Measurements from ENCODE around the gene EPHA2. TPM values are rescaled to one million over a fixed set of nuclear protein-coding genes. Genes with fewer than 3 reads are reported as not detected.

EPHA2 gene
- polyA plus RNA-seq, 2 of the 4 experiments (the other 2 are of a cell fraction): 59.3 to 93.2 TPM

- no peak for ATAC-seq
- peak; percentile 92 for TF ChIP-seq ZFP36 (IDR thresholded peaks at IDR 0.05; ENCODE audit: borderline replicate concordance, partially characterized antibody)
- TF ChIP-seq USF2 (IDR thresholded peaks at IDR 0.05): no peak
- POLR2A ChIA-PET: no interaction called here
- Histone ChIP-seq H3K9me3 (no peaks in the 10 kb centered on the region), H3K27ac (peak overlapping the region; percentile 93 to 95), H3K4me2 (peak overlapping the region; percentile 81), H3K4me1 (peaks cover 48% of the 10 kb centered on the region), H3K4me3 (no peak overlapping the region)
- CTCF ChIA-PET: interaction anchor here (1.0 to 14.7 kb wide), 13 partner anchors 10 to 116 kb away, joined by 3 to 318 read pairs (median 5); partner anchors contain the start of genes CPLANE2, EPHA2 and FAM131C
- WGBS (ENCODE audit: missing lambda C conversion rate): 69% methylated on average over 8 of the region's 9 CpGs
- DNase-seq (ENCODE audit: low read depth in 1 of 2, low spot score in 1 of 2): no peak
- FAIRE-seq: no peak
Observed at GRCh38 chr1:16189921-16190621, 34.2 kb upstream of the EPHA2 start.

DNA sequence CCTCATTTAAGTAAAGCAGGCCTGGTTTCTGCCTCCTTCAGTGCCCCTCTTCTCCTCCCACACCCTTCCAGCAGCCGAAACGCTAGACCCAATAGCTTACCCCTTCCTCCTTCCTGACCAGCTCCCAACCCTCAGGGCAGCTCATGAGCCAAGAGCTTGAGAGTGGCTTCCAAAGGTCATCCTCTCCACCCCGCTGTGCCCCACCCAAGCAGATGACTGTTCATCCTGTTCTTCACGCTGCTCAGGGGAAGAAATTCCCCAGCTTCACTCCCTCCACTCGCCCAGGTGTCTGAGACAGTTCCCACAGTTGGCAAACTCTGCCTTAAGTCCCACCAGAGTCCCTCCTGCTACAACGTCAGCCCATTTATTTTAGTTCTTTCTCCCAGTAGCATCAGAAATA lies 33.1 kb upstream of the EPHA2 start:
- ChIA-PET POLR2A (interaction anchor here (0.6 to 1.4 kb wide), 3 partner anchors 18 to 110 kb away, joined by 3 to 7 read pairs (median 7); no protein-coding TSS in a partner anchor), CTCF (interaction anchor here (1.0 to 14.7 kb wide), 17 partner anchors 11 to 158 kb away, joined by 3 to 318 read pairs (median 5); partner anchors contain the start of genes EPHA2 and FAM131C)
- Histone ChIP-seq H3K9me3 (no peaks in the 10 kb centered on the region), H3K4me2 (peak overlapping the region; percentile 81), H3K4me3 (no peak overlapping the region), H3K27ac (peak overlapping the region; percentile 93 to 95), H3K4me1 (peaks cover 59% of the 10 kb centered on the region)
- 3% methylated on average over 6 of the region's 6 CpGs for WGBS (ENCODE audit: missing lambda C conversion rate)
- FAIRE-seq (peak; percentile 43), DNase-seq (ENCODE audit: low read depth in 1 of 2, low spot score in 1 of 2) (peak in 1 of 2 experiments; percentile 89), ATAC-seq (peak; percentile 71 to 78)
- TF ChIP-seq, protein P1, sequence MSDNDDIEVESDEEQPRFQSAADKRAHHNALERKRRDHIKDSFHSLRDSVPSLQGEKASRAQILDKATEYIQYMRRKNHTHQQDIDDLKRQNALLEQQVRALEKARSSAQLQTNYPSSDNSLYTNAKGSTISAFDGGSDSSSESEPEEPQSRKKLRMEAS (IDR thresholded peaks at IDR 0.05): peak; percentile 46; the same call in 1 of the 2 replicates
- TF ChIP-seq USF2 (IDR thresholded peaks at IDR 0.05) (no peak), GATA3 (IDR thresholded peaks at IDR 0.05; ENCODE audit: borderline replicate concordance) (peak; percentile 21; the same call in 1 of the 2 replicates), JUN (IDR thresholded peaks at IDR 0.05) (0 out of 5 replicates have a peak, but pooled peaks of 1 of the 2 experiments have one; percentile 19), CTCF (IDR thresholded peaks at IDR 0.05) (no peak)

- Histone ChIP-seq H3K9me3 (no peaks in the 10 kb centered on the region), H3K4me3 (no peak overlapping the region), H3K4me1 (peaks cover 70% of the 10 kb centered on the region), H3K4me2 (peak overlapping the region; percentile 81), H3K27ac (peak overlapping the region; percentile 93 to 95)
- peak; percentile 61 to 81 for ATAC-seq
- POLR2A ChIA-PET: interaction anchor here (0.6 to 1.4 kb wide), 2 partner anchors 109 to 344 kb away, joined by 4 to 7 read pairs; no protein-coding TSS in a partner anchor
- 8% methylated on average over 15 of the region's 15 CpGs for WGBS (ENCODE audit: missing lambda C conversion rate)
- no peak for FAIRE-seq
- CTCF ChIA-PET: interaction anchor here (0.6 to 14.7 kb wide), 25 partner anchors 12 to 157 kb away, joined by 3 to 318 read pairs (median 5); partner anchors contain the start of genes EPHA2 and FAM131C
- DNase-seq (ENCODE audit: low read depth in 1 of 2, low spot score in 1 of 2): peak in 1 of 2 experiments; percentile 78
- no peak for TF ChIP-seq FOXS1 (CRISPR knock-in tag; IDR thresholded peaks at IDR 0.05)
- peak; percentile 90 for TF ChIP-seq CTCF (IDR thresholded peaks at IDR 0.05)
- peak; percentile 99 for TF ChIP-seq SMC3 (IDR thresholded peaks at IDR 0.05)
- no peak for TF ChIP-seq EHF (CRISPR knock-in tag; IDR thresholded peaks at IDR 0.05)
- TF ChIP-seq CEBPB (IDR thresholded peaks at IDR 0.05): no peak
- TF ChIP-seq HDAC2 (IDR thresholded peaks at IDR 0.05): no peak
- TF ChIP-seq REST (IDR thresholded peaks at IDR 0.05): peak; percentile 42
- no peak for TF ChIP-seq JUNB (IDR thresholded peaks at IDR 0.05)
- TF ChIP-seq MAZ (IDR thresholded peaks at IDR 0.05; ENCODE audit: borderline replicate concordance, low read depth, low read length): no peak
- no peak; a peak in 1 of 5 replicates for TF ChIP-seq JUN (IDR thresholded peaks at IDR 0.05)
- no peak for TF ChIP-seq NFE2L2 (conservative IDR thresholded peaks at IDR 0.05; ENCODE audit: low read length)
- TF ChIP-seq, protein P1 (IDR thresholded peaks at IDR 0.05): peak; percentile 49; the same call in 1 of the 2 replicates
- no peak for TF ChIP-seq CBX8 (IDR thresholded peaks at IDR 0.05)
- no peak for TF ChIP-seq SREBF2 (IDR thresholded peaks at IDR 0.05)
- TF ChIP-seq HEYL (CRISPR knock-in tag; IDR thresholded peaks at IDR 0.05): no peak
- no peak for TF ChIP-seq MYC (IDR thresholded peaks at IDR 0.05; ENCODE audit: borderline replicate concordance, low read length)
Observed at GRCh38 chr1:16187748-16188401, 32.0 kb upstream of the EPHA2 start.

All from A549 (cell line).